Astrocyte (in vitro differentiated cells and primary cell): ENCODE measurements around the gene PDCL2.

Experiments used
- EZH2 ChIP-seq: IDR thresholded peaks from 2 replicates; pipeline ENCODE4 v1.6.1; 2012; ENCODE audit warnings: mild to moderate bottlenecking, low read length, inconsistent platforms; ENCODE audit not compliant: insufficient read depth
- TF ChIP-seq, protein P1 (sequence below): IDR thresholded peaks from 2 replicates; pipeline ENCODE4 v1.5.1; 2011; ENCODE audit warnings: low read depth, mild to moderate bottlenecking, inconsistent platforms, low read length, moderate library complexity; ENCODE audit not compliant: insufficient read depth

- TF ChIP-seq, protein P1, sequence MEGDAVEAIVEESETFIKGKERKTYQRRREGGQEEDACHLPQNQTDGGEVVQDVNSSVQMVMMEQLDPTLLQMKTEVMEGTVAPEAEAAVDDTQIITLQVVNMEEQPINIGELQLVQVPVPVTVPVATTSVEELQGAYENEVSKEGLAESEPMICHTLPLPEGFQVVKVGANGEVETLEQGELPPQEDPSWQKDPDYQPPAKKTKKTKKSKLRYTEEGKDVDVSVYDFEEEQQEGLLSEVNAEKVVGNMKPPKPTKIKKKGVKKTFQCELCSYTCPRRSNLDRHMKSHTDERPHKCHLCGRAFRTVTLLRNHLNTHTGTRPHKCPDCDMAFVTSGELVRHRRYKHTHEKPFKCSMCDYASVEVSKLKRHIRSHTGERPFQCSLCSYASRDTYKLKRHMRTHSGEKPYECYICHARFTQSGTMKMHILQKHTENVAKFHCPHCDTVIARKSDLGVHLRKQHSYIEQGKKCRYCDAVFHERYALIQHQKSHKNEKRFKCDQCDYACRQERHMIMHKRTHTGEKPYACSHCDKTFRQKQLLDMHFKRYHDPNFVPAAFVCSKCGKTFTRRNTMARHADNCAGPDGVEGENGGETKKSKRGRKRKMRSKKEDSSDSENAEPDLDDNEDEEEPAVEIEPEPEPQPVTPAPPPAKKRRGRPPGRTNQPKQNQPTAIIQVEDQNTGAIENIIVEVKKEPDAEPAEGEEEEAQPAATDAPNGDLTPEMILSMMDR = no peak
- TF ChIP-seq EZH2 = no peak
These were observed 17.4 kb upstream of the PDCL2 start for GRCh38 chr4:55609393-55609866.
